Measurements from ENCODE around the gene SAXO2. TPM values are rescaled to one million over a fixed set of nuclear protein-coding genes. Genes with fewer than 3 reads are reported as not detected.
"Not testable (repeated sequence)": the region's sequence is repeated elsewhere in the genome, so short reads cannot be mapped to it uniquely, and the experiment has no call there.

SAXO2 gene
- total and polyA plus RNA-seq, 2 donors (not counting 1 experiment from before 2014, with no cell fraction given) = 2.5 to 30.2 TPM

GRCh38 chr15:82324831-82325230 lies 62.2 kb downstream of the SAXO2 start:
- H3K27me3 Mint-ChIP-seq; H4K20me1 ChIP-seq (ENCODE audit: control insufficient read depth, insufficient read depth, low read length, poor library complexity, severe bottlenecking); POLR2A ChIA-PET; H2AFZ ChIP-seq (ENCODE audit: insufficient read depth, low read depth, low read length, poor library complexity, severe bottlenecking); H3K9ac ChIP-seq (ENCODE audit: low read length); H3K4me3 Mint-ChIP-seq; H3K4me3 ChIP-seq (ENCODE audit: control extremely low read depth in 1 of 5, extremely low read depth in 1 of 5, insufficient read depth in 1 of 5, low read depth in 2 of 5, low read length in 4 of 5); DNase-seq; H3K9me3 ChIP-seq (ENCODE audit: control extremely low read depth in 1 of 3, control insufficient read depth in 2 of 3, insufficient read depth in 1 of 3, low read length in 2 of 3); H3K27ac Mint-ChIP-seq; ATAC-seq (ENCODE audit: low read depth); H3K79me2 ChIP-seq (ENCODE audit: control insufficient read depth, insufficient read depth, low read length); H3K9me3 Mint-ChIP-seq (ENCODE audit: insufficient read depth); H3K4me1 Mint-ChIP-seq; H3K4me1 ChIP-seq (ENCODE audit: control insufficient read depth in 2 of 2, insufficient read depth in 2 of 2, low read length in 2 of 2); H3K4me2 ChIP-seq (replicated peaks; ENCODE audit: low read depth, low read length, poor library complexity, severe bottlenecking); intact Hi-C loops (cut with micrococcal nuclease); CTCF ChIA-PET; H3K27ac ChIP-seq (ENCODE audit: low read length in 2 of 2); H3K27me3 ChIP-seq (replicated peaks in 1 of 4; ENCODE audit: control extremely low read depth in 1 of 4, control insufficient read depth in 3 of 4, insufficient read depth in 4 of 4, low read length in 3 of 4); H3K36me3 ChIP-seq (replicated peaks in 1 of 2; ENCODE audit: control extremely low read depth in 1 of 2, control insufficient read depth in 1 of 2, extremely low read depth in 1 of 2, insufficient read depth in 2 of 2, low read length in 1 of 2): not testable (repeated sequence)
- WGBS (ENCODE audit: insufficient coverage) = 94% methylated on average over 3 of the region's 6 CpGs

- H3K4me2 ChIP-seq (replicated peaks; ENCODE audit: low read depth, low read length, poor library complexity, severe bottlenecking); H4K20me1 ChIP-seq (ENCODE audit: control insufficient read depth, insufficient read depth, low read length, poor library complexity, severe bottlenecking); H3K9me3 Mint-ChIP-seq (ENCODE audit: insufficient read depth); H3K4me1 Mint-ChIP-seq; H3K9me3 ChIP-seq (ENCODE audit: control extremely low read depth in 1 of 3, control insufficient read depth in 2 of 3, insufficient read depth in 1 of 3, low read length in 2 of 3); H3K36me3 ChIP-seq (replicated peaks in 1 of 2; ENCODE audit: control extremely low read depth in 1 of 2, control insufficient read depth in 1 of 2, extremely low read depth in 1 of 2, insufficient read depth in 2 of 2, low read length in 1 of 2); H3K79me2 ChIP-seq (ENCODE audit: control insufficient read depth, insufficient read depth, low read length); H3K27me3 ChIP-seq (replicated peaks in 1 of 4; ENCODE audit: control extremely low read depth in 1 of 4, control insufficient read depth in 3 of 4, insufficient read depth in 4 of 4, low read length in 3 of 4); H3K4me1 ChIP-seq (ENCODE audit: control insufficient read depth in 2 of 2, insufficient read depth in 2 of 2, low read length in 2 of 2); DNase-seq; H3K27ac Mint-ChIP-seq; H3K4me3 Mint-ChIP-seq; ATAC-seq (ENCODE audit: low read depth); intact Hi-C loops (cut with micrococcal nuclease); H3K4me3 ChIP-seq (ENCODE audit: control extremely low read depth in 1 of 5, extremely low read depth in 1 of 5, insufficient read depth in 1 of 5, low read depth in 2 of 5, low read length in 4 of 5); H3K27me3 Mint-ChIP-seq; CTCF ChIA-PET; H3K27ac ChIP-seq (ENCODE audit: low read length in 2 of 2); H2AFZ ChIP-seq (ENCODE audit: insufficient read depth, low read depth, low read length, poor library complexity, severe bottlenecking); POLR2A ChIA-PET; H3K9ac ChIP-seq (ENCODE audit: low read length): not testable (repeated sequence)
- 100% methylated on average over 1 of the region's 10 CpGs for WGBS (ENCODE audit: insufficient coverage)
These were observed 63.0 kb downstream of the SAXO2 start for GRCh38 chr15:82325646-82326045.

GRCh38 chr15:82326896-82327295 lies 64.3 kb downstream of the SAXO2 start:
- H3K4me3 ChIP-seq (ENCODE audit: control extremely low read depth in 1 of 5, extremely low read depth in 1 of 5, insufficient read depth in 1 of 5, low read depth in 2 of 5, low read length in 4 of 5); H3K4me3 Mint-ChIP-seq; H3K27me3 ChIP-seq (replicated peaks in 1 of 4; ENCODE audit: control extremely low read depth in 1 of 4, control insufficient read depth in 3 of 4, insufficient read depth in 4 of 4, low read length in 3 of 4); H3K27me3 Mint-ChIP-seq; H3K9me3 Mint-ChIP-seq (ENCODE audit: insufficient read depth); H3K4me1 ChIP-seq (ENCODE audit: control insufficient read depth in 2 of 2, insufficient read depth in 2 of 2, low read length in 2 of 2); H3K27ac ChIP-seq (ENCODE audit: low read length in 2 of 2); H3K9ac ChIP-seq (ENCODE audit: low read length); H3K36me3 ChIP-seq (replicated peaks in 1 of 2; ENCODE audit: control extremely low read depth in 1 of 2, control insufficient read depth in 1 of 2, extremely low read depth in 1 of 2, insufficient read depth in 2 of 2, low read length in 1 of 2); intact Hi-C loops (cut with micrococcal nuclease); POLR2A ChIA-PET; H2AFZ ChIP-seq (ENCODE audit: insufficient read depth, low read depth, low read length, poor library complexity, severe bottlenecking); CTCF ChIA-PET; ATAC-seq (ENCODE audit: low read depth); H3K4me1 Mint-ChIP-seq; H3K27ac Mint-ChIP-seq; H4K20me1 ChIP-seq (ENCODE audit: control insufficient read depth, insufficient read depth, low read length, poor library complexity, severe bottlenecking); DNase-seq; H3K79me2 ChIP-seq (ENCODE audit: control insufficient read depth, insufficient read depth, low read length); H3K4me2 ChIP-seq (replicated peaks; ENCODE audit: low read depth, low read length, poor library complexity, severe bottlenecking); H3K9me3 ChIP-seq (ENCODE audit: control extremely low read depth in 1 of 3, control insufficient read depth in 2 of 3, insufficient read depth in 1 of 3, low read length in 2 of 3): not testable (repeated sequence)
- WGBS (ENCODE audit: insufficient coverage) = 80% methylated on average over 1 of the region's 23 CpGs

- H3K27me3 ChIP-seq (replicated peaks in 1 of 4; ENCODE audit: control extremely low read depth in 1 of 4, control insufficient read depth in 3 of 4, insufficient read depth in 4 of 4, low read length in 3 of 4); H4K20me1 ChIP-seq (ENCODE audit: control insufficient read depth, insufficient read depth, low read length, poor library complexity, severe bottlenecking); H2AFZ ChIP-seq (ENCODE audit: insufficient read depth, low read depth, low read length, poor library complexity, severe bottlenecking); H3K79me2 ChIP-seq (ENCODE audit: control insufficient read depth, insufficient read depth, low read length); POLR2A ChIA-PET; H3K4me1 ChIP-seq (ENCODE audit: control insufficient read depth in 2 of 2, insufficient read depth in 2 of 2, low read length in 2 of 2); intact Hi-C loops (cut with micrococcal nuclease); H3K27ac Mint-ChIP-seq; H3K36me3 ChIP-seq (replicated peaks in 1 of 2; ENCODE audit: control extremely low read depth in 1 of 2, control insufficient read depth in 1 of 2, extremely low read depth in 1 of 2, insufficient read depth in 2 of 2, low read length in 1 of 2); H3K27me3 Mint-ChIP-seq; H3K9me3 ChIP-seq (ENCODE audit: control extremely low read depth in 1 of 3, control insufficient read depth in 2 of 3, insufficient read depth in 1 of 3, low read length in 2 of 3); H3K27ac ChIP-seq (ENCODE audit: low read length in 2 of 2); H3K4me1 Mint-ChIP-seq; H3K4me3 Mint-ChIP-seq; H3K4me2 ChIP-seq (replicated peaks; ENCODE audit: low read depth, low read length, poor library complexity, severe bottlenecking); H3K4me3 ChIP-seq (ENCODE audit: control extremely low read depth in 1 of 5, extremely low read depth in 1 of 5, insufficient read depth in 1 of 5, low read depth in 2 of 5, low read length in 4 of 5); H3K9me3 Mint-ChIP-seq (ENCODE audit: insufficient read depth); ATAC-seq (ENCODE audit: low read depth); CTCF ChIA-PET; H3K9ac ChIP-seq (ENCODE audit: low read length); DNase-seq: not testable (repeated sequence)
- WGBS (ENCODE audit: insufficient coverage) = 88% methylated on average over 2 of the region's 10 CpGs
These were observed 64.8 kb downstream of the SAXO2 start for GRCh38 chr15:82327372-82327771.
